GM21619 (cell line): ENCODE results near the gene FUNDC1.

Source experiments
- ATAC-seq: cut with Tn5 transposase; IDR thresholded peaks from one replicate; pipeline ENCODE4 v1.9.1; 2021; ENCODE audit not compliant: unreplicated experiment

FUNDC1 gene

DNA sequence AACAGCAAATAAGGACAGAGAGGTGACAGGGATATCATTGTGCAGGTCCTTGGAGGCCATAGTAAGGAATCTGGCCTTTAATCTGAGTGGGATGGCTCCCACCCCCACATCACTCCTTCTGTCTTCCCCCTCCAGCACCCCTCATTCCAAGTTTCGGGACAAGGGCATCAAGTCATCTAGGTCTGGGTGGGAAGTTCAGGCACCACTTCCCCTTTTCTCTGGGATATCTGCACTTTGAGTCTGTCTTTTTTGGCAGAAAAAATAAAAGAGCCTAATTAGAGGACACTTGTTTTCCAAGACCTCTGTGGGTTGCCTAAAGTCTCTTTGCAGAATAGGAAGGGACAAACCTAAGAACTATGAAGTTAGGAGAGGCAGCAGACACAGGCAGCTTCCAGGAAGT is 60.1 kb downstream of the FUNDC1 start:
- ATAC-seq = no peak

DNA sequence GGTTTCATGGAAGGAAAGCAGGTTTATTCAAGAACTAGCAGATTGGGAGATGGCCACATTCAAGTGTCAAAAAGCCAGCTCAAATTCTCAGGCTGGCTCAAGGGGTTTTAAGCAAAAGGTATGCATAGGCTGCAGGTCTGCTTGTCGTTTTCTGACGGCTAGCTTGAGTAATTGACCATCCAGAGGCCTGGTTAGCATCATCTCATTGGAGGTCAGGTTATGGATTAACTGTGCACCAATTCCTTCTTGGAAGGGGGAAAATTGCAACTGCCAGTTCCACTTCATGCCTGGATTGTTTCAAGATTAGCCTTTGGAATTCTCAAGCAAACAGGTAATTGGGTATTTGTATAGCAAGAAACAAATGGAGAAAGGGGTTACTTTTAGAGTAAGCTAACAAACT is 62.1 kb downstream of the FUNDC1 start:
- ATAC-seq = no peak

DNA sequence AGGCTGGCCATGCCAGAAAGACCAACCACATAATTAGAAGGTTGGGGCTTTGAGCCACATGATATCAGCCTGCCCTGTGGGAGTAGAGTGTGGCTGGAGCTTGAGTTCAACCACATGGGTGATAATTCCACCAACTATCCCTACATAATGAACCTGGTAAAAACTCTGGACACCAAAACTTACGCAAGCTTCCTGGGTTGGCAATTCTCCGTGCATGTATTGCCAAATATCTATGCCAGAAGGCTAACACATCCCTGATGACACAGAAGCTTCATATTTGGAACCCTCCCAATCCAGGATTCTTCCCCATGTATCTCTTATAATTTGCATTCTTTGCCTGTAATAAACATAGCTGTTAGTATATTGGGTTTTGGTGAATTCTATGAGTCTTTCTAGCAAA is 68.2 kb downstream of the FUNDC1 start:
- ATAC-seq = no peak
